Measurements from ENCODE around the gene TMEM101.

DNA sequence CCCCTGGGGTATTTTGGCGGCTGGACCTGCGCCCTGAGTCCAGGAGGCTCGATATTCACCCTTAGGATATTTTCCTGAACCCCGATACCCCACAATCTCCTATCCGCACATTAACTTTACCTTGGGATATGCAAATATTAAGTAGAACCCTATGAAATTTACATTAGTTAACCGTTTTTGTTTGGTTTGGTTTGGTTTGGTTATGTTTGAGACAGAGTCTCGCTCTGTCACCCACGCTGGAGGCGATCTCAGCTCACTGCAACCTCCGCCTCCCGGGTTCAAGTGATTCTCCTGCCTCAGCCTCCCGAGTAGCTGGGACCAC is 19.7 kb downstream of the TMEM101 start:
- TF ChIP-seq, protein P1, sequence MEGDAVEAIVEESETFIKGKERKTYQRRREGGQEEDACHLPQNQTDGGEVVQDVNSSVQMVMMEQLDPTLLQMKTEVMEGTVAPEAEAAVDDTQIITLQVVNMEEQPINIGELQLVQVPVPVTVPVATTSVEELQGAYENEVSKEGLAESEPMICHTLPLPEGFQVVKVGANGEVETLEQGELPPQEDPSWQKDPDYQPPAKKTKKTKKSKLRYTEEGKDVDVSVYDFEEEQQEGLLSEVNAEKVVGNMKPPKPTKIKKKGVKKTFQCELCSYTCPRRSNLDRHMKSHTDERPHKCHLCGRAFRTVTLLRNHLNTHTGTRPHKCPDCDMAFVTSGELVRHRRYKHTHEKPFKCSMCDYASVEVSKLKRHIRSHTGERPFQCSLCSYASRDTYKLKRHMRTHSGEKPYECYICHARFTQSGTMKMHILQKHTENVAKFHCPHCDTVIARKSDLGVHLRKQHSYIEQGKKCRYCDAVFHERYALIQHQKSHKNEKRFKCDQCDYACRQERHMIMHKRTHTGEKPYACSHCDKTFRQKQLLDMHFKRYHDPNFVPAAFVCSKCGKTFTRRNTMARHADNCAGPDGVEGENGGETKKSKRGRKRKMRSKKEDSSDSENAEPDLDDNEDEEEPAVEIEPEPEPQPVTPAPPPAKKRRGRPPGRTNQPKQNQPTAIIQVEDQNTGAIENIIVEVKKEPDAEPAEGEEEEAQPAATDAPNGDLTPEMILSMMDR (IDR thresholded peaks at IDR 0.05; ENCODE audit: insufficient read depth, low read length, poor library complexity, severe bottlenecking) = no peak
- TF ChIP-seq EZH2phosphoT487 (conservative IDR thresholded peaks at IDR 0.05; ENCODE audit: low read length) = no peak
